Measurements from ENCODE around the gene DGCR6L.
"Not testable (repeated sequence)": the region's sequence is repeated elsewhere in the genome, so short reads cannot be mapped to it uniquely, and the experiment has no call there.

DNA sequence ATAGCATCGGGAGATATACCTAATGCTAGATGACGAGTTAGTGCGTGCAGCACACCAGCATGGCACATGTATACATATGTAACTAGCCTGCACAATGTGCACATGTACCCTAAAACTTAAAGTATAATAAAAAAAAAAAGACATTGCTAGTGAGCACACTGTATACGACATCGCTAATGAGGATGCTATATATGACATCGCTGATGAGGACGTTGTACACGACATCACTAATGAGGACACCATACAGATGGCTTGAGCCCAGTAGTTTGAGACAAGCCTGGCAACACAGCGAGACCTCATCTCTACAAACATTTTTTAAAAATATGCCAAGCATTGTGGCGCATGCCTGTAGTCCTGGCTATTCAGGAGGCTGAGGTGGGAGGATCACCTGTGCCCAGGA is 42.5 kb upstream of the DGCR6L start:
- not testable (repeated sequence) for TF ChIP-seq POLR2A (IDR thresholded peaks at IDR 0.05); EP300 (IDR thresholded peaks at IDR 0.05; ENCODE audit: low read depth)
- TF ChIP-seq, protein P1, sequence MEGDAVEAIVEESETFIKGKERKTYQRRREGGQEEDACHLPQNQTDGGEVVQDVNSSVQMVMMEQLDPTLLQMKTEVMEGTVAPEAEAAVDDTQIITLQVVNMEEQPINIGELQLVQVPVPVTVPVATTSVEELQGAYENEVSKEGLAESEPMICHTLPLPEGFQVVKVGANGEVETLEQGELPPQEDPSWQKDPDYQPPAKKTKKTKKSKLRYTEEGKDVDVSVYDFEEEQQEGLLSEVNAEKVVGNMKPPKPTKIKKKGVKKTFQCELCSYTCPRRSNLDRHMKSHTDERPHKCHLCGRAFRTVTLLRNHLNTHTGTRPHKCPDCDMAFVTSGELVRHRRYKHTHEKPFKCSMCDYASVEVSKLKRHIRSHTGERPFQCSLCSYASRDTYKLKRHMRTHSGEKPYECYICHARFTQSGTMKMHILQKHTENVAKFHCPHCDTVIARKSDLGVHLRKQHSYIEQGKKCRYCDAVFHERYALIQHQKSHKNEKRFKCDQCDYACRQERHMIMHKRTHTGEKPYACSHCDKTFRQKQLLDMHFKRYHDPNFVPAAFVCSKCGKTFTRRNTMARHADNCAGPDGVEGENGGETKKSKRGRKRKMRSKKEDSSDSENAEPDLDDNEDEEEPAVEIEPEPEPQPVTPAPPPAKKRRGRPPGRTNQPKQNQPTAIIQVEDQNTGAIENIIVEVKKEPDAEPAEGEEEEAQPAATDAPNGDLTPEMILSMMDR (IDR thresholded peaks at IDR 0.05), result not testable (repeated sequence)

All from transverse colon (tissue), 3 donors.